IMR-90 (cell line): ENCODE results near the gene SEMA4B. TPM values are rescaled to one million over a fixed set of nuclear protein-coding genes. Genes with fewer than 3 reads are reported as not detected.

Experiments used
- ATAC-seq: fragments of 200-7000 bp; cut with Tn5 transposase; 2 replicates; pipeline ENCODE4 v1.9.1; 2020; ENCODE audit warnings: low read depth, mild to moderate bottlenecking, moderate library complexity
- BruUV-seq: library from RNA; stranded (reverse); fragments of 400-500 nt; replicated peaks from 2 replicates; lab custom pipeline; 2021; lab: Mats Ljungman, UMichigan
- CTCF ChIA-PET: fragments of 300-600 bp; formaldehyde crosslinking; extraction: SDS; loops from one replicate; lab custom pipeline; 2021; ENCODE audit warnings: antibody characterized with exemption; lab: Yijun Ruan, JAX
- POLR2A ChIA-PET: fragments of 300-600 bp; sonication (Branson Sonifier 250); formaldehyde crosslinking; loops from one replicate; lab custom pipeline; 2022; ENCODE audit warnings: antibody characterized with exemption; ENCODE audit not compliant: unreplicated experiment; lab: Charles Lee
- DNase-seq: peaks from one replicate; pipeline ENCODE4 v3.0.0; 2013
- H2AFZ ChIP-seq: replicated peaks from 2 replicates; pipeline ENCODE3; 2013; ENCODE audit warnings: low read length, mild to moderate bottlenecking; ENCODE audit not compliant: poor library complexity
- H2AK5ac ChIP-seq: 2 replicates; pipeline ENCODE4 v1.6.1; 2013; ENCODE audit warnings: low read depth, low read length, inconsistent platforms
- H2AK9ac ChIP-seq: replicated peaks from 2 replicates; pipeline ENCODE3; 2013; ENCODE audit warnings: mild to moderate bottlenecking, low read depth, low read length, moderate library complexity; ENCODE audit not compliant: poor library complexity
- H2BK120ac ChIP-seq: 2 replicates; pipeline ENCODE4 v1.6.1; 2013; ENCODE audit warnings: low read depth, low read length, inconsistent platforms
- H2BK15ac ChIP-seq: 3 replicates; pipeline ENCODE4 v1.6.1; 2013; ENCODE audit warnings: low read depth, low read length, inconsistent platforms
- H2BK20ac ChIP-seq: 2 replicates; pipeline ENCODE4 v1.6.1; 2013; ENCODE audit warnings: low read depth, mild to moderate bottlenecking, inconsistent platforms, low read length, moderate library complexity
- H2BK5ac ChIP-seq: 2 replicates; pipeline ENCODE4 v1.6.1; 2013; ENCODE audit warnings: mild to moderate bottlenecking, low read depth, low read length, inconsistent platforms; ENCODE audit not compliant: poor library complexity, severe bottlenecking
- H3K14ac ChIP-seq: replicated peaks from 2 replicates; pipeline ENCODE4 v1.6.1; 2013; ENCODE audit warnings: low read depth, low read length, inconsistent platforms
- H3K18ac ChIP-seq: 2 replicates; pipeline ENCODE4 v1.6.1; 2013; ENCODE audit warnings: low read depth, low read length, control low read depth
- H3K23ac ChIP-seq: 2 replicates; pipeline ENCODE4 v1.6.1; 2013; ENCODE audit warnings: low read depth, low read length, inconsistent platforms
- H3K27ac ChIP-seq: 2 replicates; pipeline ENCODE4 v1.5.1; 2013; ENCODE audit warnings: mild to moderate bottlenecking, control low read depth, low read length; ENCODE audit not compliant: insufficient read depth
- H3K27me3 ChIP-seq: 2 replicates; pipeline ENCODE4 v1.6.1; 2013; ENCODE audit warnings: low read length; ENCODE audit not compliant: control insufficient read depth, insufficient read depth
- H3K36me3 ChIP-seq: 2 replicates; pipeline ENCODE4 v1.6.1; 2013; ENCODE audit warnings: low read length, mixed read lengths; ENCODE audit not compliant: control insufficient read depth, insufficient read depth
- H3K4ac ChIP-seq: 2 replicates; pipeline ENCODE4 v1.6.1; 2013; ENCODE audit warnings: low read depth, low read length, inconsistent platforms
- H3K4me1 ChIP-seq: 2 replicates; pipeline ENCODE4 v1.6.1; 2013; ENCODE audit warnings: low read length, mixed read lengths; ENCODE audit not compliant: control insufficient read depth, insufficient read depth
- H3K4me2 ChIP-seq: 2 replicates; pipeline ENCODE4 v1.6.1; 2013; ENCODE audit warnings: low read depth, mild to moderate bottlenecking, control low read depth, low read length, moderate library complexity
- H3K4me3 ChIP-seq: 2 replicates; pipeline ENCODE4 v1.5.1; 2013; ENCODE audit warnings: low read depth, mild to moderate bottlenecking, control low read depth, low read length, moderate library complexity; ENCODE audit not compliant: insufficient read depth
- H3K56ac ChIP-seq: 2 replicates; pipeline ENCODE4 v1.6.1; 2013; ENCODE audit warnings: low read length, inconsistent platforms; ENCODE audit not compliant: insufficient read depth; ENCODE audit errors: extremely low read depth
- H3K79me1 ChIP-seq, 2 experiments: 2 replicates each; pipeline ENCODE4 v1.6.1; 2013; ENCODE audit warnings: low read length in 2 of 2, inconsistent platforms in 1 of 2, low read depth in 1 of 2
- H3K9ac ChIP-seq: 2 replicates; pipeline ENCODE4 v1.6.1; 2013; ENCODE audit warnings: low read depth, low read length, control low read depth
- H3K9me1 ChIP-seq: 2 replicates; pipeline ENCODE4 v1.6.1; 2013; ENCODE audit warnings: low read length, inconsistent platforms; ENCODE audit not compliant: insufficient read depth
- H3K9me3 ChIP-seq: 2 replicates; pipeline ENCODE4 v1.6.1; 2013; ENCODE audit warnings: low read length; ENCODE audit not compliant: control insufficient read depth, insufficient read depth
- H4K20me1 ChIP-seq: 2 replicates; pipeline ENCODE4 v1.6.1; 2013; ENCODE audit warnings: low read length, inconsistent platforms; ENCODE audit not compliant: insufficient read depth
- H4K5ac ChIP-seq: 2 replicates; pipeline ENCODE4 v1.6.1; 2013; ENCODE audit warnings: mild to moderate bottlenecking, low read depth, low read length, control low read depth
- H4K8ac ChIP-seq, 2 experiments: 2 replicates each; pipeline ENCODE4 v1.6.1; 2013; ENCODE audit warnings: low read depth in 2 of 2, low read length in 2 of 2, control low read depth in 1 of 2, inconsistent platforms in 1 of 2
- H4K91ac ChIP-seq: 2 replicates; pipeline ENCODE4 v1.6.1; 2013; ENCODE audit warnings: low read depth, low read length, inconsistent platforms; ENCODE audit not compliant: insufficient read depth
- BHLHE40 ChIP-seq: fragments of 150-350 bp; IDR thresholded peaks from 2 replicates; pipeline ENCODE4 v1.6.1; 2016; ENCODE audit warnings: mild to moderate bottlenecking, low read depth, low read length
- CHD1 ChIP-seq: IDR thresholded peaks from 2 replicates; pipeline ENCODE4 v1.6.1; 2012; ENCODE audit warnings: low read depth, low read length, improper control_type of control experiment
- ELK1 ChIP-seq: fragments of 150-350 bp; IDR thresholded peaks from 2 replicates; pipeline ENCODE4 v1.6.1; 2016; ENCODE audit warnings: low read depth, mild to moderate bottlenecking, low read length, moderate library complexity, borderline replicate concordance
- MXI1 ChIP-seq: IDR thresholded peaks from 2 replicates; pipeline ENCODE4 v1.6.1; 2012; ENCODE audit warnings: low read depth, mild to moderate bottlenecking, low read length, moderate library complexity, borderline replicate concordance
- RCOR1 ChIP-seq: IDR thresholded peaks from 2 replicates; pipeline ENCODE4 v1.6.1; 2012; ENCODE audit warnings: mild to moderate bottlenecking, low read length, improper control_type of control experiment; ENCODE audit not compliant: insufficient replicate concordance
- RFX5 ChIP-seq: IDR thresholded peaks from 2 replicates; pipeline ENCODE4 v1.8.0; 2012; ENCODE audit warnings: low read depth, mild to moderate bottlenecking, low read length, moderate library complexity
- SMC3 ChIP-seq: fragments of 150-350 bp; IDR thresholded peaks from 2 replicates; pipeline ENCODE4 v1.6.1; 2016; ENCODE audit warnings: low read depth, mild to moderate bottlenecking, antibody characterized with exemption, low read length, moderate library complexity
- WGBS, 2 experiments: methylation state at CpG; one replicate each; pipeline versions ENCODE4 v1.1.5 to v1.1.7; 2013; ENCODE audit warnings: missing lambda C conversion rate in 2 of 2; ENCODE audit not compliant: insufficient read length in 1 of 2; ENCODE audit errors: extremely low coverage in 2 of 2; 5-methylcytosine and 5-hydroxymethylcytosine counted together
- dilution Hi-C: fragments of 300-500 bp; cut with HindIII; formaldehyde crosslinking; loops from one replicate; pipeline ENCODE4 v1.14.3; 2018; ENCODE audit warnings: low sequenced_read_pairs; ENCODE audit not compliant: unreplicated experiment
- in situ Hi-C: fragments of 300-500 bp; cut with MboI; formaldehyde crosslinking; loops from 3 replicates; pipeline ENCODE4 v1.14.3; 2019; ENCODE audit warnings: low sequenced_read_pairs, inconsistent platforms, mixed read lengths
- intact Hi-C: fragments of 100-400 bp; cut with micrococcal nuclease; formaldehyde crosslinking; loops from 2 replicates; pipeline ENCODE4 v1.10.0; 2022
- polyA plus RNA-seq, 3 experiments: library from polyadenylated mRNA; depleted of rRNA; stranded (reverse); fragments of >200 nt; gene quantifications; 2 replicates each; pipeline ENCODE4 v1.2.3, GENCODE V29; 2012; ENCODE audit warnings: low replicate concordance in 1 of 3
- total RNA-seq: library from RNA; depleted of rRNA; stranded (reverse); fragments of >200 nt; gene quantifications from 2 replicates; pipeline ENCODE4 v1.2.3, GENCODE V29; 2012

SEMA4B gene
- total and polyA plus RNA-seq, 2 of the 4 experiments (the other 2 are of a cell fraction): 5.0 to 22.5 TPM

GRCh38 chr15:90201944-90202375, 830 bp downstream of the SEMA4B start:
- H2BK20ac ChIP-seq: no peak overlapping the region
- H2BK5ac ChIP-seq: no peak overlapping the region
- peak overlapping the region; percentile 8; the same call in 1 of the 2 replicates for H3K27ac ChIP-seq
- no peaks in the 10 kb centered on the region; the same call in 1 of the 2 replicates for H4K20me1 ChIP-seq
- 7% methylated on average over 5 of the region's 25 CpGs; no CpG with 5 or more reads in 1 of the 2 experiments for WGBS, 2 experiments
- DNase-seq: no peak
- H3K56ac ChIP-seq: no peak overlapping the region
- no peaks in the 10 kb centered on the region; the same call in 1 of the 2 replicates for H3K36me3 ChIP-seq
- no peak overlapping the region for H2BK15ac ChIP-seq
- H3K14ac ChIP-seq: peak overlapping the region; percentile 54
- no peaks in the 10 kb centered on the region for H3K9me3 ChIP-seq
- no peak overlapping the region for H4K91ac ChIP-seq
- peak overlapping the region; percentile 76 for H3K4me2 ChIP-seq
- BruUV-seq: no TSS peak
- peak overlapping the region in 1 of 2 experiments; percentile 63; a peak in 1 of 4 replicates for H4K8ac ChIP-seq
- ChIA-PET CTCF (interaction anchor here (0.5 to 2.1 kb wide), 4 partner anchors 10 to 477 kb away, joined by 3 to 6 read pairs (median 4); no protein-coding TSS in a partner anchor), POLR2A (no interaction called here)
- peak overlapping the region; percentile 93 for H2AFZ ChIP-seq
- H3K9me1 ChIP-seq: peaks cover 12% of the 10 kb centered on the region; the same call in 1 of the 2 replicates
- peak overlapping the region; percentile 50; the same call in 1 of the 2 replicates for H3K23ac ChIP-seq
- H3K79me1 ChIP-seq: peaks cover 27 to 32% of the 10 kb centered on the region in 2 experiments; a peak in 3 of 4 replicates
- intact Hi-C loops (no loop called here), dilution Hi-C loops (no loop called here), in situ Hi-C loops (no loop called here)
- no peak overlapping the region for H3K18ac ChIP-seq
- H3K4ac ChIP-seq: no peak overlapping the region
- no peak overlapping the region for H4K5ac ChIP-seq
- H3K9ac ChIP-seq: peak overlapping the region; percentile 65
- H2AK5ac ChIP-seq: 0 out of 2 replicates have a peak overlapping the region, but pooled peaks have one; percentile 28
- H3K4me1 ChIP-seq: peaks cover 8% of the 10 kb centered on the region
- H3K27me3 ChIP-seq: no peaks in the 10 kb centered on the region
- peak; percentile 67 for ATAC-seq
- TF ChIP-seq MXI1 (no peak), CHD1 (no peak), BHLHE40 (no peak), ELK1 (no peak), SMC3 (no peak), RFX5 (no peak), RCOR1 (no peak)
- peak overlapping the region; percentile 47 for H2AK9ac ChIP-seq
- peak overlapping the region; percentile 91 for H3K4me3 ChIP-seq
- no peak overlapping the region for H2BK120ac ChIP-seq
